ENCODE data around the gene ANO6. TPM values are rescaled to one million over a fixed set of nuclear protein-coding genes. Genes with fewer than 3 reads are reported as not detected.

The ANO6 gene
- total and polyA plus RNA-seq, 10 donors = 2.3 to 38.5 (median 31.7) TPM

- Histone ChIP-seq H3K36me3 (no peaks in the 10 kb centered on the region), H3K4me1 (no peaks in the 10 kb centered on the region), H3K27ac (no peak overlapping the region), H3K4me3 (no peak overlapping the region), H3K27me3 (replicated peaks in 1 of 7) (no peaks in the 10 kb centered on the region), H3K9me3 (peaks cover 0 to 28% (median 17%) of the 10 kb centered on the region in 8 donors)
- intact Hi-C loops (cut with DNase I; ENCODE audit: low total_unique reads) = no loop called here
- TF ChIP-seq CTCF (IDR thresholded peaks at IDR 0.05 in 8 of 11, conservative IDR thresholded peaks at IDR 0.05 in 3 of 11) (no peak), POLR2AphosphoS5 (IDR thresholded peaks at IDR 0.05) (no peak), POLR2A (IDR thresholded peaks at IDR 0.05) (no peak)
- no peak for DNase-seq
- whole genome bisulfite sequencing, 5 donors = 75 to 93% (median 91%) methylated on average over 1 of the region's 1 CpG
Observed at GRCh38 chr12:45477526-45477925, 261.6 kb downstream of the ANO6 start.

GRCh38 chr12:45478931-45479330 is 263.0 kb downstream of the ANO6 start:
- no peak for DNase-seq
- H3K36me3 ChIP-seq = no peaks in the 10 kb centered on the region
- peaks cover 0 to 20% (median 15%) of the 10 kb centered on the region in 8 donors for H3K9me3 ChIP-seq
- 77 to 93% (median 88%) methylated on average over 1 of the region's 1 CpG for WGBS, 5 donors
- no peaks in the 10 kb centered on the region for H3K27me3 ChIP-seq (replicated peaks in 1 of 7)
- H3K4me1 ChIP-seq = no peaks in the 10 kb centered on the region
- no peak overlapping the region for H3K27ac ChIP-seq
- intact Hi-C loops (cut with DNase I; ENCODE audit: low total_unique reads) = no loop called here
- no peak overlapping the region for H3K4me3 ChIP-seq
- TF ChIP-seq POLR2A (IDR thresholded peaks at IDR 0.05) (no peak), CTCF (IDR thresholded peaks at IDR 0.05 in 8 of 11, conservative IDR thresholded peaks at IDR 0.05 in 3 of 11) (no peak), POLR2AphosphoS5 (IDR thresholded peaks at IDR 0.05) (no peak)

- TF ChIP-seq CTCF (IDR thresholded peaks at IDR 0.05 in 8 of 11, conservative IDR thresholded peaks at IDR 0.05 in 3 of 11) = no peak
- no peak for TF ChIP-seq POLR2A (IDR thresholded peaks at IDR 0.05)
- Histone ChIP-seq H3K9me3 (peaks cover 0 to 20% (median 15%) of the 10 kb centered on the region in 8 donors), H3K27ac (no peak overlapping the region), H3K4me1 (no peaks in the 10 kb centered on the region), H3K4me3 (no peak overlapping the region), H3K36me3 (no peaks in the 10 kb centered on the region), H3K27me3 (replicated peaks in 1 of 7) (no peaks in the 10 kb centered on the region)
- no peak for DNase-seq
- WGBS, 5 donors = 71 to 83% (median 78%) methylated on average over 5 of the region's 5 CpGs
- intact Hi-C loops (cut with DNase I; ENCODE audit: low total_unique reads) = no loop called here
Observed at GRCh38 chr12:45481746-45482145, 265.9 kb downstream of the ANO6 start.

GRCh38 chr12:45483571-45483970 is 267.7 kb downstream of the ANO6 start:
- 54 to 63% (median 59%) methylated on average over 2 of the region's 2 CpGs for WGBS, 5 donors
- Histone ChIP-seq H3K27me3 (replicated peaks in 1 of 7) (no peaks in the 10 kb centered on the region), H3K4me3 (no peak overlapping the region), H3K36me3 (no peaks in the 10 kb centered on the region), H3K27ac (no peak overlapping the region), H3K9me3 (peaks cover 0 to 13% (median 8%) of the 10 kb centered on the region in 8 donors), H3K4me1 (no peaks in the 10 kb centered on the region)
- intact Hi-C loops (cut with DNase I; ENCODE audit: low total_unique reads) = no loop called here
- DNase-seq = no peak
- TF ChIP-seq POLR2A (IDR thresholded peaks at IDR 0.05) (no peak), POLR2AphosphoS5 (IDR thresholded peaks at IDR 0.05) (no peak), CTCF (IDR thresholded peaks at IDR 0.05 in 8 of 11, conservative IDR thresholded peaks at IDR 0.05 in 3 of 11) (no peak)

Small RNA genes within 50 kb of the gene (small RNA-seq; reads per million reads assigned to genes)
- gene AC009248.2 = 0 reads per million in 4 donors

Other genes with a start within 250 kb of the ANO6 start
- not detected for gene DBX2, start 165.0 kb upstream of the ANO6 start, total RNA-seq
- gene DBX2, start 165.0 kb upstream of the ANO6 start, polyA plus RNA-seq = not detected